ENCODE measurements around the gene MGMT. TPM values are rescaled to one million over a fixed set of nuclear protein-coding genes. Genes with fewer than 3 reads are reported as not detected.
A peak's percentile ranks its signal among the peaks of the same experiment; 100 is the strongest.

Gene MGMT
- total and polyA plus RNA-seq, 7 experiments from 2014 or later = 17.6 to 37.1 (median 22.0) TPM

DNA sequence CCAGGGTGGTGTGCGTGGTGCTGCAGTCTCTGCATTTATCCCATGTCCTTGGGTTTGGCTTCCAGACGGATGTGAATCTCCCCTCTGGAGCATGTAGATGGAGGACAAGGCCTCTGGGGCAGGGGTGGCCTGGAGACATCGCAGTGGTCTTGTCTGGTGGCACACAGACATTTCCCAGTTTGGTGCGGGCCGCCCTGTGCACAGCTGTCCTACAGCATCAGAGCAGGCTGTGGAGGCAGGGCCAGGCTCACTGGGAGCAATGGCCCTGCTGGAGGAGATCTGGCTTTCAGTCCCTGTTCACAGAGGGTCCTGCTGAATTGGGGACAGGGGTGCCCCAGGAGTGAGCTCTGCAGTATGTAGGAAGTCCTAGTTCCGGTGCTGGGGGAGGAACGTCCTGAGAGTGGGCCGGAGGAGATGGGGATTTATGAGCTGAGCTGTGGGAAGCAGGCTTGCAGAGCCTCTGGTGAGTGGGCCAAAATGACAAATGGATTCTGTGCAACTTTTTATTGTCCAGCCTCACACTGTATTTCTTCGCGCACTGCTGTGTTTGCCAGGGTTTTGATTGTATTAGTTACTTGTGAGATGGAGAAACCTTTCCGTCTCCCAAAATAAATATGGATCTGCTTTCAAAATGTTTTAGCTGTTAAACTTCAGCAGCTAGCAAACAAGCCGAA is 40.3 kb downstream of the MGMT start:
- peaks cover 6 to 66% (median 35%) of the 10 kb centered on the region in 5 donors for H3K36me3 Mint-ChIP-seq
- peaks cover 0 to 20% (median 0%) of the 10 kb centered on the region in 3 experiments for H3K9me3 ChIP-seq (ENCODE audit: control insufficient read depth in 2 of 3, low read length in 3 of 3)
- intact Hi-C loops (cut with micrococcal nuclease) = no loop called here
- no peak overlapping the region for H3K27ac ChIP-seq (ENCODE audit: low read depth, low read length)
- POLR2A ChIA-PET = interaction anchor here (0.8 kb wide), 1 partner anchor 41 kb away, joined by 4 read pairs; no protein-coding TSS in a partner anchor
- H3K4me1 Mint-ChIP-seq = peaks cover 0 to 33% (median 20%) of the 10 kb centered on the region in 7 donors
- H3K36me3 ChIP-seq (ENCODE audit: control insufficient read depth in 2 of 3, insufficient read depth in 3 of 3, low read length in 3 of 3) = no peaks in the 10 kb centered on the region
- no peak for ATAC-seq
- peaks cover 4 to 94% (median 29%) of the 10 kb centered on the region in 11 donors for H3K9me3 Mint-ChIP-seq
- H3K27me3 ChIP-seq (ENCODE audit: control insufficient read depth in 2 of 2, insufficient read depth in 2 of 2, low read length in 2 of 2) = no peaks in the 10 kb centered on the region
- H3K27me3 Mint-ChIP-seq = no peaks in the 10 kb centered on the region
- no peak for DNase-seq
- H3K27ac Mint-ChIP-seq = no peak overlapping the region
- H3K4me3 Mint-ChIP-seq = no peak overlapping the region
- no peak overlapping the region for H3K4me3 ChIP-seq (ENCODE audit: low read length)
- CTCF ChIA-PET = no interaction called here
- H3K4me1 ChIP-seq (ENCODE audit: control insufficient read depth in 2 of 2, insufficient read depth in 2 of 2, low read length in 2 of 2) = no peaks in the 10 kb centered on the region

DNA sequence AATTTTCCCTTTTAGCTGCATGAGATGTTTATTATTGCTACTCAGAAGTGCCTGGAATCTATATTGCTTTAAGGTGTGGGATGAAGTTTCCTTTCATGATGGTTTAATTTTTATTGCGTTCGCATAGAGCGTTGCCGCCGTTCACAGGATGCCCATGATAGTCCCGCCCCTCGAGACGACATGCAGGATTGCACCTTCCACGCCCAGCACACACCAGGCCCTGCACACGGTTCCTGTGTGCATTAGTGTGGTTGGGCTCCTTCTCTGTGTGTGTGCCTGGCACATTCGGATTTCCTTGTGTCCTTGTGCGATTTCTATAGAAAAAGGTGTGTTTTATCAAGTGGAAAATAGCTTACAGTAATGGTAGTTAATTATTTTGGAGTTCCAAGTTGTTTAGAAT is 42.1 kb downstream of the MGMT start:
- CTCF ChIA-PET = interaction anchor here (0.7 kb wide), 1 partner anchor 830 kb away, joined by 3 read pairs; no protein-coding TSS in a partner anchor

DNA sequence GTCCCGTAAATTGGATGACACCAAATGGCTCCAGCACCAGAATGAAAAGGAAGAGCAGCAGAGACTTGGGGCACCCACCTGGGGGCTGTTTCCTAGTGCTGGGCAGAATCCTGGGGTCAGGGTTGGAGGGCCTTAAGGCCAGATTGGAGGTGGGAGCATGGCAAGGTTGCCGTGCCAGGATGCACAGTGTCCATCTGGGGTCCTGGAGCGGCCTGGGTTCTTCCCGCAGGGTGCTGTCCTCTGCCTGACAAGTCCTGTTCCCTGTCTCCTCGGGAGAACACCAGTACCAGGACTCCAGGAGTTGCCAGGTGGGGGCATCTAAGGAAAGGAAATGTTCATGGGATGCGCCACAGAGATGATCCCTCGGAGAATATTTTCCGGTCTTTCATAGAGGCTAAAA is 42.8 kb downstream of the MGMT start:
- H3K27me3 ChIP-seq (ENCODE audit: control insufficient read depth in 2 of 2, insufficient read depth in 2 of 2, low read length in 2 of 2) = no peaks in the 10 kb centered on the region
- no peak for ATAC-seq
- no peak for DNase-seq
- H3K9me3 ChIP-seq (ENCODE audit: control insufficient read depth in 2 of 3, low read length in 3 of 3) = peaks cover 0 to 20% (median 0%) of the 10 kb centered on the region in 3 experiments
- H3K9me3 Mint-ChIP-seq = peaks cover 0 to 85% (median 23%) of the 10 kb centered on the region in 11 donors
- CTCF ChIA-PET = no interaction called here
- H3K36me3 ChIP-seq (ENCODE audit: control insufficient read depth in 2 of 3, insufficient read depth in 3 of 3, low read length in 3 of 3) = no peaks in the 10 kb centered on the region
- H3K4me3 Mint-ChIP-seq = no peak overlapping the region
- POLR2A ChIA-PET = no interaction called here
- H3K27ac ChIP-seq (ENCODE audit: low read depth, low read length) = no peak overlapping the region
- H3K27me3 Mint-ChIP-seq = no peaks in the 10 kb centered on the region
- H3K36me3 Mint-ChIP-seq = peaks cover 6 to 63% (median 41%) of the 10 kb centered on the region in 5 donors
- no peak overlapping the region for H3K4me3 ChIP-seq (ENCODE audit: low read length)
- no peak overlapping the region for H3K27ac Mint-ChIP-seq
- intact Hi-C loops (cut with micrococcal nuclease) = no loop called here
- H3K4me1 ChIP-seq (ENCODE audit: control insufficient read depth in 2 of 2, insufficient read depth in 2 of 2, low read length in 2 of 2) = no peaks in the 10 kb centered on the region
- H3K4me1 Mint-ChIP-seq = peaks cover 0 to 49% (median 33%) of the 10 kb centered on the region in 7 donors

More for the DNA sequence above, 42.1 kb downstream of the MGMT start:
- Histone ChIP-seq H3K27ac (ENCODE audit: low read depth, low read length) (no peak overlapping the region), H3K4me1 (ENCODE audit: control insufficient read depth in 2 of 2, insufficient read depth in 2 of 2, low read length in 2 of 2) (no peaks in the 10 kb centered on the region), H3K4me3 (ENCODE audit: low read length) (no peak overlapping the region), H3K9me3 (ENCODE audit: control insufficient read depth in 2 of 3, low read length in 3 of 3) (peaks cover 0 to 20% (median 0%) of the 10 kb centered on the region in 3 experiments), H3K36me3 (ENCODE audit: control insufficient read depth in 2 of 3, insufficient read depth in 3 of 3, low read length in 3 of 3) (no peaks in the 10 kb centered on the region), H3K27me3 (ENCODE audit: control insufficient read depth in 2 of 2, insufficient read depth in 2 of 2, low read length in 2 of 2) (no peaks in the 10 kb centered on the region)
- DNase-seq (no peak), ATAC-seq (no peak)
- H3K4me3 Mint-ChIP-seq = peak overlapping the region in 1 of 10 donors; percentile 36
- H3K36me3 Mint-ChIP-seq = peaks cover 6 to 66% (median 37%) of the 10 kb centered on the region in 5 donors
- intact Hi-C loops (cut with micrococcal nuclease) = no loop called here
- peaks cover 0 to 43% (median 33%) of the 10 kb centered on the region in 7 donors for H3K4me1 Mint-ChIP-seq
- H3K27ac Mint-ChIP-seq = no peak overlapping the region
- H3K27me3 Mint-ChIP-seq = no peaks in the 10 kb centered on the region
- H3K9me3 Mint-ChIP-seq = peaks cover 0 to 86% (median 29%) of the 10 kb centered on the region in 11 donors
- POLR2A ChIA-PET = no interaction called here

DNA sequence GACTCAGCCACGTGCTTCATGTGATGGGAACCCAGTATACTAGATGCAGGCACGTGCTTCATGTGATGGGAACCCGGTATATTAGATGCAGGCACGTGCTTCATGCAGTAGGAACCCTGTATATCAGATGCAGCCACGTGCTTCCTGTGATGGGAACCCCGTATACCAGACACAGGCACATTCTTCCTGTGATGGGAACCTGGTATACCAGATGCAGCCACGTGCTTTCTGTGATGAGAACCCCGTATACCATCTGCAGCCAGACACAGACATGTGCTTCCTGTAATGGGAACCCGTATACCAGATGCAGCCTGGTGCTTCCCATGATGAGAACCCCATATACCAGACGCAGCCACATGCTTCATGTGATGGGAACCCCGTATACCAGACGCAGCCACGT is 44.0 kb downstream of the MGMT start:
- peaks cover 6 to 60% (median 47%) of the 10 kb centered on the region in 5 donors for H3K36me3 Mint-ChIP-seq
- no peak for ATAC-seq
- no peak overlapping the region for H3K4me3 ChIP-seq (ENCODE audit: low read length)
- no peak for DNase-seq
- POLR2A ChIA-PET = no interaction called here
- H3K36me3 ChIP-seq (ENCODE audit: control insufficient read depth in 2 of 3, insufficient read depth in 3 of 3, low read length in 3 of 3) = no peaks in the 10 kb centered on the region
- no peaks in the 10 kb centered on the region for H3K27me3 Mint-ChIP-seq
- no peak overlapping the region for H3K27ac Mint-ChIP-seq
- peaks cover 0 to 51% (median 33%) of the 10 kb centered on the region in 7 donors for H3K4me1 Mint-ChIP-seq
- H3K4me1 ChIP-seq (ENCODE audit: control insufficient read depth in 2 of 2, insufficient read depth in 2 of 2, low read length in 2 of 2) = no peaks in the 10 kb centered on the region
- intact Hi-C loops (cut with micrococcal nuclease) = no loop called here
- peaks cover 0 to 20% (median 0%) of the 10 kb centered on the region in 3 experiments for H3K9me3 ChIP-seq (ENCODE audit: control insufficient read depth in 2 of 3, low read length in 3 of 3)
- no peak overlapping the region for H3K27ac ChIP-seq (ENCODE audit: low read depth, low read length)
- no peak overlapping the region for H3K4me3 Mint-ChIP-seq
- H3K27me3 ChIP-seq (ENCODE audit: control insufficient read depth in 2 of 2, insufficient read depth in 2 of 2, low read length in 2 of 2) = no peaks in the 10 kb centered on the region
- peaks cover 0 to 73% (median 20%) of the 10 kb centered on the region in 11 donors for H3K9me3 Mint-ChIP-seq
- CTCF ChIA-PET = no interaction called here

DNA sequence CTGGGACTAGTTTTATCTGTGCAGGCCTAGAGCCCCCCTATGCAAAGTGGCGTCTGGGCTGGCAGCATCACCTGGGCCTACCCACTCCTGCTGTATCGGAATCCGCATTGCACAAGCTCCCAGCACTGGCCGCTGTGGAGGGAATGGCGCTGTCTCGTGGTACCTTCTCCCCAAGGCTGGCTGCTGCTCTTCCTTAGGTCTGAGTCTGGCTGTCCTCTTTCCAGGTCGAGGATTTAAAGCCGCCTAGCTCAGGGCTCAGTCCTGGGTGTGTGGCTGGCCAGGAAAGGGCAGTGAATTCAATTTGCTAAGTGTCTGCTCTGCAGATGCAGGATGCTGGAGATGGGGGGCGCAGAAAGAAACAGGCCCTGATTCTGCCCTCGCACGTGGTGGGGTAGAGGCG is 44.7 kb downstream of the MGMT start:
- ChIA-PET POLR2A (no interaction called here), CTCF (no interaction called here)
- Histone ChIP-seq H3K27me3 (ENCODE audit: control insufficient read depth in 2 of 2, insufficient read depth in 2 of 2, low read length in 2 of 2) (no peaks in the 10 kb centered on the region), H3K4me1 (ENCODE audit: control insufficient read depth in 2 of 2, insufficient read depth in 2 of 2, low read length in 2 of 2) (no peaks in the 10 kb centered on the region), H3K4me3 (ENCODE audit: low read length) (no peak overlapping the region), H3K36me3 (ENCODE audit: control insufficient read depth in 2 of 3, insufficient read depth in 3 of 3, low read length in 3 of 3) (no peaks in the 10 kb centered on the region), H3K27ac (ENCODE audit: low read depth, low read length) (no peak overlapping the region), H3K9me3 (ENCODE audit: control insufficient read depth in 2 of 3, low read length in 3 of 3) (peaks cover 0 to 16% (median 0%) of the 10 kb centered on the region in 3 experiments)
- Mint-ChIP-seq H3K27ac (no peak overlapping the region), H3K36me3 (peaks cover 6 to 54% (median 44%) of the 10 kb centered on the region in 5 donors), H3K4me3 (no peak overlapping the region), H3K9me3 (peaks cover 0 to 66% (median 16%) of the 10 kb centered on the region in 11 donors), H3K27me3 (no peaks in the 10 kb centered on the region), H3K4me1 (peaks cover 0 to 49% (median 31%) of the 10 kb centered on the region in 7 donors)
- intact Hi-C loops (cut with micrococcal nuclease) = no loop called here
- DNase-seq (no peak), ATAC-seq (no peak)

DNA sequence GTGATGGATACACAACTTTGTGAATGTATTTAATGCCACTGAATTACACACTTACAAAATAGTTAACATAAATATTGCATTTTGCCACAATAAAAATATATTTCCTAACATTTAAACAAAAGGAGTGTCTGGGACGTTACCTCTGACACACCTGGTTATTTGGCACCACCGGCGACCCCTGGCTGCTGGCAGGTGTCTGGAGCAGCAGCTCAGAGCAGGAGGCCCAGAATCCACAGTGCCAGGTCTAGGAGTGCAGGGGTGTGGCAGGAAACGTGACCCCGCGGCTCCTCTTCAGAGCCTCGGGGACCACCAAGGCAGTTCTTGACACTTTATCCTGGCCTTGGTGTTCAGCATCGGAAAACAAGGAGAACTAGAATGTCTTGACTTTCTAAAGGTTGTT is 46.3 kb downstream of the MGMT start:
- H3K27ac ChIP-seq (ENCODE audit: low read depth, low read length) = no peak overlapping the region
- CTCF ChIA-PET = no interaction called here
- Mint-ChIP-seq H3K27ac (no peak overlapping the region), H3K36me3 (peaks cover 5 to 43% (median 33%) of the 10 kb centered on the region in 5 donors), H3K4me3 (no peak overlapping the region), H3K27me3 (no peaks in the 10 kb centered on the region), H3K9me3 (peaks cover 0 to 50% (median 14%) of the 10 kb centered on the region in 11 donors), H3K4me1 (peaks cover 0 to 52% (median 36%) of the 10 kb centered on the region in 7 donors)
- H3K27me3 ChIP-seq (ENCODE audit: control insufficient read depth in 2 of 2, insufficient read depth in 2 of 2, low read length in 2 of 2) = no peaks in the 10 kb centered on the region
- no peak for DNase-seq
- POLR2A ChIA-PET = no interaction called here
- H3K4me3 ChIP-seq (ENCODE audit: low read length) = no peak overlapping the region
- no peak for ATAC-seq
- H3K36me3 ChIP-seq (ENCODE audit: control insufficient read depth in 2 of 3, insufficient read depth in 3 of 3, low read length in 3 of 3) = no peaks in the 10 kb centered on the region
- H3K9me3 ChIP-seq (ENCODE audit: control insufficient read depth in 2 of 3, low read length in 3 of 3) = peaks cover 0 to 7% (median 0%) of the 10 kb centered on the region in 3 experiments
- intact Hi-C loops (cut with micrococcal nuclease) = no loop called here
- H3K4me1 ChIP-seq (ENCODE audit: control insufficient read depth in 2 of 2, insufficient read depth in 2 of 2, low read length in 2 of 2) = no peaks in the 10 kb centered on the region
